ENCODE measurements around the gene NHSL2. TPM values are rescaled to one million over a fixed set of nuclear protein-coding genes. Genes with fewer than 3 reads are reported as not detected.

Gene NHSL2
- total RNA-seq, 4 donors from 2014 or later = 16.2 to 26.5 (median 23.0) TPM

- Histone ChIP-seq H3K27me3 (no peaks in the 10 kb centered on the region), H3K4me1 (peaks cover 0 to 21% (median 2%) of the 10 kb centered on the region in 4 donors), H3K36me3 (no peaks in the 10 kb centered on the region), H3K27ac (peak overlapping the region in 1 of 4 donors; percentile 74), H3K4me3 (no peak overlapping the region), H3K9me3 (no peaks in the 10 kb centered on the region)
- TF ChIP-seq POLR2A (IDR thresholded peaks at IDR 0.05) (no peak), EP300 (IDR thresholded peaks at IDR 0.05) (no peak)
- TF ChIP-seq, protein P1, sequence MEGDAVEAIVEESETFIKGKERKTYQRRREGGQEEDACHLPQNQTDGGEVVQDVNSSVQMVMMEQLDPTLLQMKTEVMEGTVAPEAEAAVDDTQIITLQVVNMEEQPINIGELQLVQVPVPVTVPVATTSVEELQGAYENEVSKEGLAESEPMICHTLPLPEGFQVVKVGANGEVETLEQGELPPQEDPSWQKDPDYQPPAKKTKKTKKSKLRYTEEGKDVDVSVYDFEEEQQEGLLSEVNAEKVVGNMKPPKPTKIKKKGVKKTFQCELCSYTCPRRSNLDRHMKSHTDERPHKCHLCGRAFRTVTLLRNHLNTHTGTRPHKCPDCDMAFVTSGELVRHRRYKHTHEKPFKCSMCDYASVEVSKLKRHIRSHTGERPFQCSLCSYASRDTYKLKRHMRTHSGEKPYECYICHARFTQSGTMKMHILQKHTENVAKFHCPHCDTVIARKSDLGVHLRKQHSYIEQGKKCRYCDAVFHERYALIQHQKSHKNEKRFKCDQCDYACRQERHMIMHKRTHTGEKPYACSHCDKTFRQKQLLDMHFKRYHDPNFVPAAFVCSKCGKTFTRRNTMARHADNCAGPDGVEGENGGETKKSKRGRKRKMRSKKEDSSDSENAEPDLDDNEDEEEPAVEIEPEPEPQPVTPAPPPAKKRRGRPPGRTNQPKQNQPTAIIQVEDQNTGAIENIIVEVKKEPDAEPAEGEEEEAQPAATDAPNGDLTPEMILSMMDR (IDR thresholded peaks at IDR 0.05) = no peak
- no peak for DNase-seq (ENCODE audit: low spot score in 2 of 2)
- 75 to 95% methylated on average over 3 of the region's 3 CpGs for WGBS, 2 donors
Measured at GRCh38 chrX:72019487-72019886, 108.8 kb downstream of the NHSL2 start.

DNA sequence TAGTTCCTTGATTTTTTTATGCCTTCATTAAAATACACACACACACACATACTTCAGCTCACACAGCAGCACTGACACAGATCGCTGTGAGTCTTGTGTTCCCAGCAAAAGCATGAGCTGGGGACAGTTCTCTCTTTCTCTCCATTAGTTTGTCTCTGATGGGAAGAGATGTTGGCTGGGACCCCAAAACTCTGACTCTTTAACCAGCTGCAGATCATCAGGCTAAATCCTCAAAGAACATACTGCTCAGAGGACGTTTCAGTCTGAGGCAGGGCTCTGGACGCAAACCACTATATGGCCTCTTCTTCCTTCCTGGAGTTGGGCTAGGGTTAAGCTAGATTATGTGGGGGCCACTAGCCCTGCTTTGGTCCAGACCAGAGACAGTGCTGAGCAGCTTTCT lies 109.6 kb downstream of the NHSL2 start:
- peak overlapping the region in 2 of 4 donors; percentile 57 to 74 for H3K27ac ChIP-seq
- TF ChIP-seq, protein P1 (IDR thresholded peaks at IDR 0.05) = no peak
- TF ChIP-seq POLR2A (IDR thresholded peaks at IDR 0.05) (no peak), EP300 (IDR thresholded peaks at IDR 0.05) (no peak)
- H3K4me1 ChIP-seq = peaks cover 0 to 21% (median 2%) of the 10 kb centered on the region in 4 donors
- H3K27me3 ChIP-seq = peaks cover 0 to 2% of the 10 kb centered on the region in 2 donors
- 45 to 54% methylated on average over 3 of the region's 3 CpGs for WGBS, 2 donors
- no peaks in the 10 kb centered on the region for H3K36me3 ChIP-seq
- H3K9me3 ChIP-seq = no peaks in the 10 kb centered on the region
- peak in 1 of 2 donors; percentile 26 for DNase-seq (ENCODE audit: low spot score in 2 of 2)
- H3K4me3 ChIP-seq = no peak overlapping the region

- Histone ChIP-seq H3K9me3 (no peaks in the 10 kb centered on the region), H3K4me1 (peaks cover 0 to 21% (median 2%) of the 10 kb centered on the region in 4 donors), H3K27me3 (peaks cover 0 to 7% of the 10 kb centered on the region in 2 donors), H3K27ac (peak overlapping the region in 2 of 4 donors; percentile 57 to 74), H3K36me3 (no peaks in the 10 kb centered on the region), H3K4me3 (no peak overlapping the region)
- 77 to 81% methylated on average over 3 of the region's 3 CpGs for WGBS, 2 donors
- TF ChIP-seq EP300 (IDR thresholded peaks at IDR 0.05) (no peak), POLR2A (IDR thresholded peaks at IDR 0.05) (no peak)
- TF ChIP-seq, protein P1 (IDR thresholded peaks at IDR 0.05) = no peak
- DNase-seq (ENCODE audit: low spot score in 2 of 2) = no peak
Measured at GRCh38 chrX:72020788-72021187, 110.1 kb downstream of the NHSL2 start.

- H3K9me3 ChIP-seq = no peaks in the 10 kb centered on the region
- H3K36me3 ChIP-seq = no peaks in the 10 kb centered on the region
- 29 to 52% methylated on average over 2 of the region's 2 CpGs for WGBS, 2 donors
- H3K27ac ChIP-seq = peak overlapping the region in 1 of 4 donors; percentile 74
- peaks cover 0 to 21% (median 2%) of the 10 kb centered on the region in 4 donors for H3K4me1 ChIP-seq
- H3K27me3 ChIP-seq = peaks cover 0 to 9% of the 10 kb centered on the region in 2 donors
- no peak overlapping the region for H3K4me3 ChIP-seq
- peak in 1 of 2 donors; percentile 1 for DNase-seq (ENCODE audit: low spot score in 2 of 2)
- TF ChIP-seq POLR2A (IDR thresholded peaks at IDR 0.05) (no peak), EP300 (IDR thresholded peaks at IDR 0.05) (no peak)
- TF ChIP-seq, protein P1 (IDR thresholded peaks at IDR 0.05) = peak in 4 of 5 experiments; percentile 12 to 25 (median 20)
Measured at GRCh38 chrX:72021975-72022374, 111.3 kb downstream of the NHSL2 start.

- H3K27me3 ChIP-seq = peaks cover 0 to 9% of the 10 kb centered on the region in 2 donors
- peaks cover 0 to 21% (median 2%) of the 10 kb centered on the region in 4 donors for H3K4me1 ChIP-seq
- no peak for TF ChIP-seq POLR2A (IDR thresholded peaks at IDR 0.05)
- no peak for TF ChIP-seq EP300 (IDR thresholded peaks at IDR 0.05)
- TF ChIP-seq, protein P1 (IDR thresholded peaks at IDR 0.05) = no peak
- no peak for DNase-seq (ENCODE audit: low spot score in 2 of 2)
- H3K9me3 ChIP-seq = no peaks in the 10 kb centered on the region
- H3K27ac ChIP-seq = no peak overlapping the region
- H3K4me3 ChIP-seq = no peak overlapping the region
- WGBS, 2 donors = 54 to 59% methylated on average over 2 of the region's 2 CpGs
- H3K36me3 ChIP-seq = no peaks in the 10 kb centered on the region
Measured at GRCh38 chrX:72023071-72023470, 112.4 kb downstream of the NHSL2 start.
